Fibroblast of lung (primary cell): ENCODE data around the gene CST9. TPM values are rescaled to one million over a fixed set of nuclear protein-coding genes. Genes with fewer than 3 reads are reported as not detected.

Source experiments
- DNase-seq, 2 donors: peaks; one replicate each; pipeline versions ENCODE4 v3.0.0 to v3.0.0-alpha.2; 2010; ENCODE audit warnings: low read depth in 2 of 2
- H2AFZ ChIP-seq: 2 replicates; pipeline ENCODE4 v1.5.1; 2012; ENCODE audit warnings: low read length, control low read depth, inconsistent platforms
- H3K27ac ChIP-seq: 2 replicates; pipeline ENCODE4 v1.5.1; 2011; ENCODE audit warnings: low read length, control low read depth; ENCODE audit not compliant: insufficient read depth
- H3K27me3 ChIP-seq: 2 replicates; pipeline ENCODE4 v1.5.1; 2011; ENCODE audit warnings: mild to moderate bottlenecking, low read length; ENCODE audit not compliant: control insufficient read depth, insufficient read depth
- H3K36me3 ChIP-seq: 2 replicates; pipeline ENCODE4 v1.5.1; 2011; ENCODE audit warnings: low read length; ENCODE audit not compliant: control insufficient read depth, insufficient read depth
- H3K4me1 ChIP-seq: 2 replicates; pipeline ENCODE4 v1.5.1; 2011; ENCODE audit warnings: low read length; ENCODE audit not compliant: control insufficient read depth, insufficient read depth; ENCODE audit errors: extremely low read depth
- H3K4me2 ChIP-seq: 2 replicates; pipeline ENCODE4 v1.5.1; 2011; ENCODE audit warnings: low read length, control low read depth; ENCODE audit not compliant: insufficient read depth; ENCODE audit errors: extremely low read depth
- H3K4me3 ChIP-seq, 4 experiments: fragments of 200-600 bp in 1 of 4; sonication (generic) in 1 of 4; replicated peaks in 1 of 4; 2 replicates each; pipeline ENCODE4 v1.5.1; 2011 to 2016; ENCODE audit warnings: low read length in 4 of 4, low read depth in 3 of 4, mild to moderate bottlenecking in 3 of 4, control low read depth in 2 of 4, inconsistent platforms in 1 of 4, mixed read lengths in 1 of 4; ENCODE audit not compliant: insufficient read depth in 1 of 4; ENCODE audit errors: control extremely low read depth in 1 of 4
- H3K79me2 ChIP-seq: 2 replicates; pipeline ENCODE4 v1.5.1; 2012; ENCODE audit warnings: mild to moderate bottlenecking, low read length, inconsistent platforms; ENCODE audit not compliant: control insufficient read depth, insufficient read depth
- H3K9ac ChIP-seq: 2 replicates; pipeline ENCODE4 v1.5.1; 2011; ENCODE audit warnings: mild to moderate bottlenecking, low read length, control low read depth; ENCODE audit not compliant: insufficient read depth
- H3K9me3 ChIP-seq: 2 replicates; pipeline ENCODE4 v1.5.1; 2012; ENCODE audit warnings: low read depth, low read length; ENCODE audit not compliant: control insufficient read depth, insufficient read depth
- H4K20me1 ChIP-seq: 2 replicates; pipeline ENCODE4 v1.5.1; 2011; ENCODE audit warnings: low read length; ENCODE audit not compliant: control insufficient read depth, insufficient read depth; ENCODE audit errors: extremely low read depth
- EZH2 ChIP-seq: IDR thresholded peaks from 2 replicates; pipeline ENCODE4 v1.5.1; 2012; ENCODE audit warnings: low read length, control low read depth, mild to moderate bottlenecking; ENCODE audit errors: missing control alignments
- polyA plus RNA-seq, 2 donors: library from polyadenylated mRNA; depleted of rRNA in 1 of 2; stranded (reverse) in 1 of 2; unstranded in 1 of 2; fragments of >200 nt; gene quantifications; 2 replicates each; pipeline ENCODE4 v1.2.1, GENCODE V29; 2011 to 2012; ENCODE audit warnings: missing spikeins in 1 of 2
- total RNA-seq: library from RNA; depleted of rRNA; stranded (reverse); fragments of >200 nt; gene quantifications from 2 replicates; pipeline ENCODE4 v1.2.1, GENCODE V29; 2014
- TF ChIP-seq, protein P1 (sequence below), 2 donors: IDR thresholded peaks in 1 of 2; conservative IDR thresholded peaks in 1 of 2; 1 replicate in 1 of 2; 2 replicates in 1 of 2; pipeline ENCODE4 v1.5.1; 2011 to 2012; ENCODE audit warnings: low read length in 2 of 2, control low read depth in 1 of 2, inconsistent platforms in 1 of 2, low read depth in 1 of 2, mild to moderate bottlenecking in 1 of 2

The CST9 gene
- total and polyA plus RNA-seq, 2 donors (not counting 1 experiment from before 2014, with no cell fraction given), result not detected

DNA sequence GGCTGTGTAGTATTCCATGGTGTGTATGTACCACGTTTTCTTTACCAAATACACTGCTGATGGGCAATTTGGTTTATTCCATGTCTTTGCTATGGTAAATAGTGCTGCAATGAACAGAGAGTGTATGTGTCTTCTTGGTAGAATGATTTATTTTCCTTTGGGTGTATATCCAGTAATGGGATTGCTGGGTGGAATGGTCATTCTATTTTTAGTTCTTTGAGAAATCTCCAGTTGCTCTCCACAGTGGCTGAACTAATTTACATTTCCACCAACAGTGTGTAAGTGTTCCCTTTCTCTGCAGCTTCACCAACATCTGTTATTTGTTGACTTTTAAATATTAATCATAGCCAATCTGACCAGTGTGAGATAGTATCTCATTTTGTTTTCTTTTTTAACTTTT, 51.3 kb downstream of the CST9 start:
- no peak for TF ChIP-seq EZH2
- TF ChIP-seq, protein P1, sequence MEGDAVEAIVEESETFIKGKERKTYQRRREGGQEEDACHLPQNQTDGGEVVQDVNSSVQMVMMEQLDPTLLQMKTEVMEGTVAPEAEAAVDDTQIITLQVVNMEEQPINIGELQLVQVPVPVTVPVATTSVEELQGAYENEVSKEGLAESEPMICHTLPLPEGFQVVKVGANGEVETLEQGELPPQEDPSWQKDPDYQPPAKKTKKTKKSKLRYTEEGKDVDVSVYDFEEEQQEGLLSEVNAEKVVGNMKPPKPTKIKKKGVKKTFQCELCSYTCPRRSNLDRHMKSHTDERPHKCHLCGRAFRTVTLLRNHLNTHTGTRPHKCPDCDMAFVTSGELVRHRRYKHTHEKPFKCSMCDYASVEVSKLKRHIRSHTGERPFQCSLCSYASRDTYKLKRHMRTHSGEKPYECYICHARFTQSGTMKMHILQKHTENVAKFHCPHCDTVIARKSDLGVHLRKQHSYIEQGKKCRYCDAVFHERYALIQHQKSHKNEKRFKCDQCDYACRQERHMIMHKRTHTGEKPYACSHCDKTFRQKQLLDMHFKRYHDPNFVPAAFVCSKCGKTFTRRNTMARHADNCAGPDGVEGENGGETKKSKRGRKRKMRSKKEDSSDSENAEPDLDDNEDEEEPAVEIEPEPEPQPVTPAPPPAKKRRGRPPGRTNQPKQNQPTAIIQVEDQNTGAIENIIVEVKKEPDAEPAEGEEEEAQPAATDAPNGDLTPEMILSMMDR (conservative IDR thresholded peaks at IDR 0.05 in 1 of 2, IDR thresholded peaks at IDR 0.05 in 1 of 2; ENCODE audit: low read depth in 1 of 2, low read length in 2 of 2), result no peak
- H3K4me2 ChIP-seq, result no peak overlapping the region
- H4K20me1 ChIP-seq, result no peaks in the 10 kb centered on the region
- no peak overlapping the region for H3K27ac ChIP-seq
- no peak overlapping the region for H3K9ac ChIP-seq
- H3K79me2 ChIP-seq, result no peaks in the 10 kb centered on the region
- H3K36me3 ChIP-seq, result no peaks in the 10 kb centered on the region
- H3K4me1 ChIP-seq, result no peaks in the 10 kb centered on the region
- no peak overlapping the region for H2AFZ ChIP-seq
- no peaks in the 10 kb centered on the region for H3K9me3 ChIP-seq
- no peaks in the 10 kb centered on the region for H3K27me3 ChIP-seq
- no peak for DNase-seq
- H3K4me3 ChIP-seq, result no peak overlapping the region

Other genes with a start within 250 kb of the CST9 start
- gene GZF1, start 243.7 kb downstream of the CST9 start, total RNA-seq, result 21.5 and 28.0 TPM in 2 replicates
- gene GZF1, start 243.7 kb downstream of the CST9 start, polyA plus RNA-seq, result 10.8 and 11.2 TPM in 2 replicates
- gene NAPB, start 184.4 kb downstream of the CST9 start, total RNA-seq, result 7.7 and 12.6 TPM in 2 replicates
- gene NAPB, start 184.4 kb downstream of the CST9 start, polyA plus RNA-seq, result 3.3 and 5.1 TPM in 2 replicates
- not detected in 2 replicates for gene CSTL1, start 166.2 kb downstream of the CST9 start, total RNA-seq
- not detected in 2 replicates for gene CSTL1, start 166.2 kb downstream of the CST9 start, polyA plus RNA-seq
- gene CST11, start 153.0 kb downstream of the CST9 start, total RNA-seq, result not detected in 2 replicates
- gene CST11, start 153.0 kb downstream of the CST9 start, polyA plus RNA-seq, result not detected in 2 replicates
- not detected in 2 replicates for gene CST8, start 114.8 kb downstream of the CST9 start, total RNA-seq
- gene CST8, start 114.8 kb downstream of the CST9 start, polyA plus RNA-seq, result not detected in 2 replicates
- gene CST9L, start 37.4 kb downstream of the CST9 start, total RNA-seq, result not detected in 2 replicates
- gene CST9L, start 37.4 kb downstream of the CST9 start, polyA plus RNA-seq, result not detected in 2 replicates
- gene CST3, start 32.0 kb upstream of the CST9 start, total RNA-seq, result 135 and 162 TPM in 2 replicates
- 136 and 180 TPM in 2 replicates for gene CST3, start 32.0 kb upstream of the CST9 start, polyA plus RNA-seq
- 0.17 TPM in 1 of 2 replicates, not detected in the other for gene CST4, start 83.1 kb upstream of the CST9 start, total RNA-seq
- gene CST4, start 83.1 kb upstream of the CST9 start, polyA plus RNA-seq, result 0.16 TPM in 1 of 2 replicates, not detected in the other
- 3.6 TPM in 1 of 2 replicates, not detected in the other for gene CST1, start 145.0 kb upstream of the CST9 start, total RNA-seq
- 3.9 and 8.5 TPM in 2 replicates for gene CST1, start 145.0 kb upstream of the CST9 start, polyA plus RNA-seq
- not detected in 2 replicates for gene CST2, start 220.8 kb upstream of the CST9 start, total RNA-seq
- 0.12 TPM in 1 of 2 replicates, not detected in the other for gene CST2, start 220.8 kb upstream of the CST9 start, polyA plus RNA-seq